ENCODE data around the gene DYTN.

Gene DYTN

GRCh38 chr2:206718296-206718695 is at the start of gene DYTN:
TSS of gene DYTN (minus strand) at chr2:206718396. CDS start at chr2:206718279, 117 bp downstream.
- TF ChIP-seq JUND (IDR thresholded peaks at IDR 0.05; ENCODE audit: low read depth) = no peak
- DNase-seq (ENCODE audit: low read depth in 1 of 2, low spot score in 1 of 2) = no peak
- in situ Hi-C loops (cut with HindIII; ENCODE audit: low pct_unique_long_range_greater_than_20kb, low sequenced_read_pairs) = no loop called here

- in situ Hi-C loops (cut with HindIII; ENCODE audit: low pct_unique_long_range_greater_than_20kb, low sequenced_read_pairs) = no loop called here
- no peak for DNase-seq (ENCODE audit: low read depth in 1 of 2, low spot score in 1 of 2)
- no peak for TF ChIP-seq JUND (IDR thresholded peaks at IDR 0.05; ENCODE audit: low read depth)
Observed at GRCh38 chr2:206766057-206766930, 48.1 kb upstream of the DYTN start.

- in situ Hi-C loops (cut with HindIII; ENCODE audit: low pct_unique_long_range_greater_than_20kb, low sequenced_read_pairs) = no loop called here
- DNase-seq (ENCODE audit: low read depth in 1 of 2, low spot score in 1 of 2) = peak; percentile 40 to 89
- TF ChIP-seq JUND (IDR thresholded peaks at IDR 0.05; ENCODE audit: low read depth) = no peak
Observed at GRCh38 chr2:206765242-206766056, 47.3 kb upstream of the DYTN start, which contains the start of the genes FASTKD2 and MDH1B. TSS of gene FASTKD2 (plus strand) at chr2:206765606. CDS start at chr2:206766694, 1,088 bp downstream. TSS of gene MDH1B (minus strand) at chr2:206765328. CDS start at chr2:206765271, 57 bp downstream.

- no peak for TF ChIP-seq JUND (IDR thresholded peaks at IDR 0.05; ENCODE audit: low read depth)
- no peak for DNase-seq (ENCODE audit: low read depth in 1 of 2, low spot score in 1 of 2)
- in situ Hi-C loops (cut with HindIII; ENCODE audit: low pct_unique_long_range_greater_than_20kb, low sequenced_read_pairs) = no loop called here
Observed at GRCh38 chr2:206764673-206765241, 46.6 kb upstream of the DYTN start.

- no peak for TF ChIP-seq JUND (IDR thresholded peaks at IDR 0.05; ENCODE audit: low read depth)
- DNase-seq (ENCODE audit: low read depth in 1 of 2, low spot score in 1 of 2) = no peak
- in situ Hi-C loops (cut with HindIII; ENCODE audit: low pct_unique_long_range_greater_than_20kb, low sequenced_read_pairs) = no loop called here
Observed at GRCh38 chr2:206756816-206757215, 38.6 kb upstream of the DYTN start.

- no peak for DNase-seq (ENCODE audit: low read depth in 1 of 2, low spot score in 1 of 2)
- in situ Hi-C loops (cut with HindIII; ENCODE audit: low pct_unique_long_range_greater_than_20kb, low sequenced_read_pairs) = no loop called here
- TF ChIP-seq JUND (IDR thresholded peaks at IDR 0.05; ENCODE audit: low read depth) = no peak
Observed at GRCh38 chr2:206740800-206741199, 22.6 kb upstream of the DYTN start.

- in situ Hi-C loops (cut with HindIII; ENCODE audit: low pct_unique_long_range_greater_than_20kb, low sequenced_read_pairs) = no loop called here
- DNase-seq (ENCODE audit: low read depth in 1 of 2, low spot score in 1 of 2) = no peak
- TF ChIP-seq JUND (IDR thresholded peaks at IDR 0.05; ENCODE audit: low read depth) = no peak
Observed at GRCh38 chr2:206739271-206739670, 21.1 kb upstream of the DYTN start.

- no peak for TF ChIP-seq JUND (IDR thresholded peaks at IDR 0.05; ENCODE audit: low read depth)
- in situ Hi-C loops (cut with HindIII; ENCODE audit: low pct_unique_long_range_greater_than_20kb, low sequenced_read_pairs) = no loop called here
- DNase-seq (ENCODE audit: low read depth in 1 of 2, low spot score in 1 of 2) = no peak
Observed at GRCh38 chr2:206736935-206737334, 18.7 kb upstream of the DYTN start.

- no peak for TF ChIP-seq JUND (IDR thresholded peaks at IDR 0.05; ENCODE audit: low read depth)
- in situ Hi-C loops (cut with HindIII; ENCODE audit: low pct_unique_long_range_greater_than_20kb, low sequenced_read_pairs) = no loop called here
- no peak for DNase-seq (ENCODE audit: low read depth in 1 of 2, low spot score in 1 of 2)
Observed at GRCh38 chr2:206733341-206733740, 15.1 kb upstream of the DYTN start.

GRCh38 chr2:206728277-206729199 is 10.3 kb upstream of the DYTN start:
- DNase-seq (ENCODE audit: low read depth in 1 of 2, low spot score in 1 of 2) = no peak
- in situ Hi-C loops (cut with HindIII; ENCODE audit: low pct_unique_long_range_greater_than_20kb, low sequenced_read_pairs) = no loop called here
- no peak for TF ChIP-seq JUND (IDR thresholded peaks at IDR 0.05; ENCODE audit: low read depth)

GRCh38 chr2:206727287-206727686 is 9.1 kb upstream of the DYTN start:
- in situ Hi-C loops (cut with HindIII; ENCODE audit: low pct_unique_long_range_greater_than_20kb, low sequenced_read_pairs) = no loop called here

GRCh38 chr2:206723288-206723687 is 5.1 kb upstream of the DYTN start:
- DNase-seq (ENCODE audit: low read depth in 1 of 2, low spot score in 1 of 2) = no peak
- in situ Hi-C loops (cut with HindIII; ENCODE audit: low pct_unique_long_range_greater_than_20kb, low sequenced_read_pairs) = no loop called here
- no peak for TF ChIP-seq JUND (IDR thresholded peaks at IDR 0.05; ENCODE audit: low read depth)

More at GRCh38 chr2:206727287-206727686, 9.1 kb upstream of the DYTN start:
- TF ChIP-seq JUND (IDR thresholded peaks at IDR 0.05; ENCODE audit: low read depth) = no peak
- DNase-seq (ENCODE audit: low read depth in 1 of 2, low spot score in 1 of 2) = no peak

Data from T47D (cell line).